Caco-2 (cell line): ENCODE measurements around the gene LMO1. TPM values are rescaled to one million over a fixed set of nuclear protein-coding genes. Genes with fewer than 3 reads are reported as not detected.

Experiments
- BruUV-seq: library from RNA; stranded (reverse); fragments of 400-500 nt; replicated peaks from 2 replicates; lab custom pipeline; 2021; lab: Mats Ljungman, UMichigan
- CTCF ChIA-PET: fragments of 300-600 bp; sonication (Branson Sonifier 250); formaldehyde crosslinking; loops from one replicate; lab custom pipeline; 2022; ENCODE audit warnings: antibody characterized with exemption; lab: Charles Lee
- POLR2A ChIA-PET: fragments of 300-600 bp; sonication (Branson Sonifier 250); formaldehyde crosslinking; loops from one replicate; lab custom pipeline; 2022; ENCODE audit warnings: antibody characterized with exemption; lab: Charles Lee
- DNase-seq, 2 experiments: peaks; one replicate each; pipeline versions ENCODE4 v3.0.0 to v3.0.0-alpha.2; 2020 to 2022
- H3K27me3 ChIP-seq: replicated peaks from 2 replicates; pipeline ENCODE4 v1.6.0; 2011; ENCODE audit warnings: low read length; ENCODE audit not compliant: control insufficient read depth, insufficient read depth
- H3K36me3 ChIP-seq: 2 replicates; pipeline ENCODE4 v1.5.1; 2011; ENCODE audit warnings: low read length; ENCODE audit not compliant: control insufficient read depth, insufficient read depth
- H3K4me1 ChIP-seq: fragments of 250-450 bp; sonication (Bioruptor Pico); 2 replicates; pipeline ENCODE4 v1.5.1; 2020; ENCODE audit warnings: mild to moderate bottlenecking
- H3K4me3 ChIP-seq: 2 replicates; pipeline ENCODE4 v1.5.1; 2011; ENCODE audit warnings: low read depth, mild to moderate bottlenecking, control low read depth, low read length
- H3K9me3 ChIP-seq: fragments of 250-450 bp; sonication (Bioruptor Pico); 2 replicates; pipeline ENCODE4 v1.5.1; 2020; ENCODE audit warnings: mild to moderate bottlenecking, moderate library complexity
- H3K27ac Mint-ChIP-seq: one replicate; pipeline ENCODE4 v1.8.0; 2022; ENCODE audit warnings: mixed read lengths; ENCODE audit not compliant: unreplicated experiment
- H3K27me3 Mint-ChIP-seq: one replicate; pipeline ENCODE4 v1.8.0; 2022; ENCODE audit warnings: mixed read lengths; ENCODE audit not compliant: insufficient read depth, unreplicated experiment
- H3K36me3 Mint-ChIP-seq: one replicate; pipeline ENCODE4 v1.8.0; 2022; ENCODE audit warnings: mild to moderate bottlenecking, mixed read lengths; ENCODE audit not compliant: insufficient read depth, unreplicated experiment
- H3K4me1 Mint-ChIP-seq: one replicate; pipeline ENCODE4 v1.8.0; 2022; ENCODE audit warnings: low read depth, mixed read lengths; ENCODE audit not compliant: unreplicated experiment
- H3K4me3 Mint-ChIP-seq: one replicate; pipeline ENCODE4 v1.8.0; 2022; ENCODE audit warnings: mild to moderate bottlenecking, moderate library complexity, mixed read lengths; ENCODE audit not compliant: unreplicated experiment
- H3K9me3 Mint-ChIP-seq: one replicate; pipeline ENCODE4 v1.8.0; 2022; ENCODE audit warnings: mixed read lengths; ENCODE audit not compliant: unreplicated experiment
- CTCF ChIP-seq, 2 experiments: fragments of 200-600 bp in 1 of 2; IDR thresholded peaks; 1 replicate in 1 of 2; 2 replicates in 1 of 2; pipeline versions ENCODE4 v1.5.1 to v1.8.0; 2011 to 2022; ENCODE audit warnings: antibody characterized with exemption in 1 of 2, control low read depth in 1 of 2, inconsistent platforms in 1 of 2, low read depth in 1 of 2, low read length in 1 of 2, mild to moderate bottlenecking in 1 of 2, moderate library complexity in 1 of 2; ENCODE audit not compliant: insufficient read depth in 1 of 2, severe bottlenecking in 1 of 2, unreplicated experiment in 1 of 2
- intact Hi-C: fragments of 100-400 bp; cut with micrococcal nuclease; formaldehyde crosslinking; loops from one replicate; pipeline ENCODE4 v1.10.0; 2022; ENCODE audit not compliant: unreplicated experiment
- total RNA-seq: library from RNA; stranded (reverse); gene quantifications from 2 replicates; pipeline ENCODE4 v1.2.3, GENCODE V29; 2022

LMO1 gene
- total RNA-seq, 1 experiment from 2014 or later = not detected

GRCh38 chr11:8218840-8219239 lies 44.8 kb downstream of the LMO1 start:
- H3K27me3 ChIP-seq = no peaks in the 10 kb centered on the region
- POLR2A ChIA-PET = no interaction called here
- H3K4me1 ChIP-seq = no peaks in the 10 kb centered on the region
- no TSS peak for BruUV-seq
- H3K9me3 ChIP-seq = no peaks in the 10 kb centered on the region
- Mint-ChIP-seq H3K27ac (no peak overlapping the region), H3K4me3 (no peak overlapping the region), H3K36me3 (no peaks in the 10 kb centered on the region), H3K27me3 (peaks cover 11% of the 10 kb centered on the region), H3K9me3 (no peaks in the 10 kb centered on the region), H3K4me1 (no peaks in the 10 kb centered on the region)
- TF ChIP-seq CTCF (IDR thresholded peaks at IDR 0.05; ENCODE audit: insufficient read depth in 1 of 2, low read depth in 1 of 2, low read length in 1 of 2, severe bottlenecking in 1 of 2, unreplicated experiment in 1 of 2) = no peak
- H3K4me3 ChIP-seq = no peak overlapping the region
- CTCF ChIA-PET = no interaction called here
- H3K36me3 ChIP-seq = no peaks in the 10 kb centered on the region
- intact Hi-C loops = no loop called here
- peak in 1 of 2 experiments; percentile 11 for DNase-seq

GRCh38 chr11:8218409-8218808 lies 45.3 kb downstream of the LMO1 start:
- DNase-seq = no peak
- no peaks in the 10 kb centered on the region for H3K27me3 ChIP-seq
- H3K9me3 ChIP-seq = no peaks in the 10 kb centered on the region
- no peak overlapping the region for H3K4me3 Mint-ChIP-seq
- no peaks in the 10 kb centered on the region for H3K9me3 Mint-ChIP-seq
- no peaks in the 10 kb centered on the region for H3K4me1 Mint-ChIP-seq
- BruUV-seq = no TSS peak
- ChIA-PET POLR2A (no interaction called here), CTCF (interaction anchor here (0.6 kb wide), 1 partner anchor 162 kb away, joined by 3 read pairs; no protein-coding TSS in a partner anchor)
- no peak for TF ChIP-seq CTCF (IDR thresholded peaks at IDR 0.05; ENCODE audit: insufficient read depth in 1 of 2, low read depth in 1 of 2, low read length in 1 of 2, severe bottlenecking in 1 of 2, unreplicated experiment in 1 of 2)
- peaks cover 12% of the 10 kb centered on the region for H3K27me3 Mint-ChIP-seq
- no peak overlapping the region for H3K4me3 ChIP-seq
- H3K4me1 ChIP-seq = no peaks in the 10 kb centered on the region
- no peaks in the 10 kb centered on the region for H3K36me3 Mint-ChIP-seq
- no peak overlapping the region for H3K27ac Mint-ChIP-seq
- no peaks in the 10 kb centered on the region for H3K36me3 ChIP-seq
- intact Hi-C loops = no loop called here

GRCh38 chr11:8217926-8218325 lies 45.8 kb downstream of the LMO1 start:
- no peaks in the 10 kb centered on the region for H3K9me3 Mint-ChIP-seq
- H3K4me3 ChIP-seq = no peak overlapping the region
- H3K9me3 ChIP-seq = no peaks in the 10 kb centered on the region
- no peaks in the 10 kb centered on the region for H3K4me1 ChIP-seq
- DNase-seq = no peak
- no peak for TF ChIP-seq CTCF (IDR thresholded peaks at IDR 0.05; ENCODE audit: insufficient read depth in 1 of 2, low read depth in 1 of 2, low read length in 1 of 2, severe bottlenecking in 1 of 2, unreplicated experiment in 1 of 2)
- ChIA-PET POLR2A (no interaction called here), CTCF (interaction anchor here (0.6 to 0.7 kb wide), 2 partner anchors 125 to 162 kb away, joined by 3 read pairs; no protein-coding TSS in a partner anchor)
- intact Hi-C loops = no loop called here
- H3K27ac Mint-ChIP-seq = no peak overlapping the region
- no peaks in the 10 kb centered on the region for H3K27me3 ChIP-seq
- no peak overlapping the region for H3K4me3 Mint-ChIP-seq
- no peaks in the 10 kb centered on the region for H3K36me3 ChIP-seq
- BruUV-seq = no TSS peak
- H3K4me1 Mint-ChIP-seq = no peaks in the 10 kb centered on the region
- H3K27me3 Mint-ChIP-seq = peaks cover 10% of the 10 kb centered on the region
- no peaks in the 10 kb centered on the region for H3K36me3 Mint-ChIP-seq
